HG02938 (cell line): Measurements from ENCODE around the gene TMEM132D.

Experiments
- ATAC-seq: cut with Tn5 transposase; IDR thresholded peaks from one replicate; pipeline ENCODE4 v1.9.1; 2021; ENCODE audit warnings: mild to moderate bottlenecking, moderate library complexity; ENCODE audit not compliant: unreplicated experiment

TMEM132D gene

GRCh38 chr12:129750421-129750820 is 153.4 kb downstream of the TMEM132D start:
- ATAC-seq: no peak

DNA sequence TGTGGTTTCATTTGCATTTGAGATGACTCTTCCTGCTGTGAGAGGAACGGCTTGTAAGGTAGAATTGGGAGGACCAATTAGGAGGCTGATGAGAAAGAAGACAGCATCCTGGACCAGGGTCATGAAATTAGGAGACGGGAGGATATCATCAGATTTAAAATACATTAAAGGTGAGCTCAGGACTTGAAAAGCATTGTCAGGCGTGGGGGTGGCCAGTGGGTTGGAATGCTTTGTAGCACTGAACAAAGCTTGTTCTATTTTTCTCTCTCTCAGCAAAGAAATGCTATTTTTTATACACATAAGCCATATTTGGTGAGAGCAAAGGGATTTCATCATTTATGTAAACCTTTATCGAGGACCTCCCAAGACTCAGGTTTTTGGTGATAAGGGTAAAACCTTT is 157.5 kb downstream of the TMEM132D start:
- ATAC-seq: no peak

DNA sequence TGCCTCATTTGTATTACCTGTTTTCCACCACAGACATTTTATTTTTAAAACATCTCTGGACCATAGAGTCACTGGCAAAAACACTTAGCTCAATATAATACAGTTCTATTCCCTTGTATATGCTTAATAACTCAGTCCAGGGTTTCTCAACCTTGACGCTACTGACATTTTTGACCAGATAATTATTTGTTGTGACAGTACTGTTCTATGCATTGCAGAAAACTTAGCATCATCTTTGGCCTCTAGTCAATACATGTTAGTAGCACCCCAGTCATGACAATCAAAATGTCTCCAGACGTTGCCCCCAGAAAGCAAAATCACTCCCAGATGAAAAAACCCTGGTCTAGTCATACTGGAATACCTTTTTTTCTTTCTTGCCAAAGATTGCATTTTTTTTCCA is 174.7 kb downstream of the TMEM132D start:
- no peak for ATAC-seq

- no peak for ATAC-seq
Measured at GRCh38 chr12:129727100-129727499, 176.7 kb downstream of the TMEM132D start.

DNA sequence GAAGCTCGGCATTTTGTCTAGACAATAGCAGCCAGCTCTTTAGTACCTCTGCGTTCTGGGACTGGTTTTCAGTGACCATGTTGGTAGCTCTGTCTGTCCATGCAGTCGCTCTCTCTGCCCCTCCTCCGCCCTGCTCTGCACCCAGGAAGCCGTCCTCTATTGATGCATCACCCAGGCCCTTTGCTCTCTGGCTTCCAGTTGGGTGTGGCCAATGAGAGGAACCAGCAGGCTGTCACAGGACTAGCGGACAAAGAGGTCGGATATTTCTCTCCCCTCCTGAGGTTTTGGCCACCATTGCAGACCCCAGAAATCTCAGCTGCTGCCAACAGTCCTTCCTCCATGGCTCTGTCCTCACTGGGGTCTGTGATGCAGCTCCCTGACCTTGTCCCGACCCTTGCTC is 180.6 kb downstream of the TMEM132D start:
- ATAC-seq: no peak

GRCh38 chr12:129720618-129721017 is 183.2 kb downstream of the TMEM132D start:
- no peak for ATAC-seq

GRCh38 chr12:129719416-129719815 is 184.4 kb downstream of the TMEM132D start:
- no peak for ATAC-seq

DNA sequence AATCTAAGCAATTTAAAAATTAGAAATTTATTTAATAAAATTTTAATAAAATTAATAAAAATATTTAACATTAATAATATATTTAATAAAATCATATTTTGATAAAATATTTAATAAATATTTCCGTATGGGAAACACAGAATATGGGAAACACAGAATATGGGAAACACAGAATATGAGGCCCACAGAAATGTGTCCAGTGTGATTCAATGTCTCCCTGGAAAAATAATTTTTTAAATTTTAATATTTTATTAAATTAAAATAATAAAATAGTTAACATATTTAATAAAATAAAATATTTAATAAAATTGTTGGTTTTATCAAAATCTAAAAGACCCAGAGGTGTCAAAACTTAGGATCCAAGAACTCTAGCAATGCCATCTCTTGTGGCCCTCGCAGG is 186.4 kb downstream of the TMEM132D start:
- ATAC-seq: no peak

GRCh38 chr12:129716825-129717224 is 187.0 kb downstream of the TMEM132D start:
- ATAC-seq: no peak

- ATAC-seq: no peak
Measured at GRCh38 chr12:129706716-129707115, 197.1 kb downstream of the TMEM132D start.

GRCh38 chr12:129704232-129704830 is 199.5 kb downstream of the TMEM132D start:
- no peak for ATAC-seq

- ATAC-seq: no peak
Measured at GRCh38 chr12:129701631-129702101, 202.2 kb downstream of the TMEM132D start.

GRCh38 chr12:129700036-129700435 is 203.8 kb downstream of the TMEM132D start:
- no peak for ATAC-seq

- no peak for ATAC-seq
Measured at GRCh38 chr12:129696926-129697325, 206.9 kb downstream of the TMEM132D start.

- ATAC-seq: no peak
Measured at GRCh38 chr12:129696405-129696804, 207.4 kb downstream of the TMEM132D start.

GRCh38 chr12:129693731-129694130 is 210.1 kb downstream of the TMEM132D start:
- no peak for ATAC-seq

GRCh38 chr12:129687731-129688130 is 216.1 kb downstream of the TMEM132D start:
- ATAC-seq: no peak

DNA sequence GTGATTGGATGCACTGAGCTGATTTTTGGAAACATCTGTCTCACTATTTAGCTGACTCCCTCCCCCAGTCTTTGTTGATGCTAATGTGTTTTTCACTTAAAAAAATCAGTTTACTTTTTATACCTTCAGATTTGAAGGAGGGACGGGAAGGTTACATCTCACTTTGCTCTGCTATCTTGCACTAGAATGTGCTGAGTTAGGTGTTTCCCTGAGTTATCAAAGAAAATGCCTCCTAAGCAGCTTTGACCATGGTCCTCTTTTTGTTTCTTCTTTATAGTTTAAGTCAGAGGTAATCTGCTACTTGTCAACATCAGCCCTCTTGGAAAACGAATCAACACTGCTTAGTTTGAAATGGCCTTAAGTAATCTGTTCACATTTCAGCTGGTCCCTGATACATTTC is 222.0 kb downstream of the TMEM132D start:
- no peak for ATAC-seq

DNA sequence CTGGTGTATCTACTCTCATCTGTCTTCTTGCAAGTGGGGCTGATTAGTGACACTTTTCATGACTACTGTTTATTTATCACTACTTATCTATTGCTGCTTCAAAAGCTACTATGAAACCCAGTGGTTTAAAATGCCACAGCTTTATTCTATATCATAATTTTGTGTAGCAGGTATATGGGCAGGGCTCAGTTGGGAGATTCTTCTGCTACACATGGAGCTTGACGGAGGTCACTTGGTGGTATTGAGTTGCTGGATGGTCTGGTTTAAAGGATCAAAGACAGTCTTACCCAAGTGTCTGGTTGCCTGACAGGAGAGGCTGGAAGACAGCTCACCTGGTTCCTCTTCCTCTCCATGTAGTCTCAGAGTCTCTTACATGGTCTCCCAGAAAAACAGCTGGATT is 222.7 kb downstream of the TMEM132D start:
- ATAC-seq: no peak

GRCh38 chr12:129676411-129676810 is 227.4 kb downstream of the TMEM132D start:
- ATAC-seq: no peak

DNA sequence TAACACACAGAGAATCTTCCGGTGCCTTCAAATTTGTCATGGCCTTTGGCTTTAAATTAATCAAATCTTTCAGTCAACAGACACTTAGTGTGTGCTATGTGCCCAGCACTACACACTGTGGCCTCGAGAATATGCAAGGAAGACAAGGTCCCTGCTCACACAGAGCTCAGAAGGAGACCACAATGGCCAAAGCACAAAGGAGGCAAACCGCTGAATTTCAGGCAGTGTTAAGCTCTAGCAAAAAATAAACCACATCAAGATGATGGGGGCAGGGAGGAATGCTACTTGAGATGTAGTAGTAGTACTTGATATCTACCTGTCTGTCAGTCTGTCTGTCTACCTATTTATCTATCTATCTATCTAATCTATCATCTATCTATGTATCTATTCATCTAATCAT is 227.9 kb downstream of the TMEM132D start:
- ATAC-seq: no peak

DNA sequence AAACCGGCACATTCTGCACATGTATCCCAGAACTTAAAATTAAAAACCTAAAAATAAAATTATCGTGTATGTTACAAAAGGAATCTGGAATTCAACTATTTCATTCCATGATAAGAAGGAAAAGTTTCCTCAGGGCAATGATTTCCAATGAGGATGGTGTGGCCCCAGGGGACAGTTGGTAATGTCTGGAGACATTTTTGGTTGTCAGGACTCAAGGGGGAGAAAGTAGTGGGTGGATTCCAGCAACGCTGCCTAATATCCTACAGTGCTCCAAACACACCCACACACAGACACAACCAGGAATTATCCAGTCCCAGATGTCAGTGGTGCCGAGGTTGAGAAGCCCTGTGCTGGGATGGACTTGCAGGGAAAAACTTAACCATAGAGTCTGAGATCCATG is 228.3 kb downstream of the TMEM132D start:
- no peak for ATAC-seq

DNA sequence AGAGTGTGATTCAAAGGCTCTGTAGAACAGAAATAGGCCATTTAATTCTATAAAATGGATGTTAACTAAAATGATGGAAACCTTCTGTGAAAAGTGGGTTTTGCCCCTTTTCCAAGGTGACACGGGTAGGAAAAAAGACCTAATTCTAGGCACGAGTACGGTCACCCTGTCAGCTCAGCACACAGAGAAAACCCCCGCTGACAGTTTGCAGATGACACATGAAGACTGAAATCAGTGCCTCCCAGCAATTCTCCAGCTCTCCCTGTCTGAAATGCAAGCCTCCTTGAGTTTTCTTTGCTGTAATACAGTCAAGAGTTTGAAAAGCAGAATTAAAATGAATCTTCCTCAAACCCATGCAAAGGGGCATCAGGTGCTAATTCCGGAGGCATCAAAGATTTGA is 230.0 kb downstream of the TMEM132D start:
- no peak for ATAC-seq
